ENCODE results near the gene CYBRD1.

DNA sequence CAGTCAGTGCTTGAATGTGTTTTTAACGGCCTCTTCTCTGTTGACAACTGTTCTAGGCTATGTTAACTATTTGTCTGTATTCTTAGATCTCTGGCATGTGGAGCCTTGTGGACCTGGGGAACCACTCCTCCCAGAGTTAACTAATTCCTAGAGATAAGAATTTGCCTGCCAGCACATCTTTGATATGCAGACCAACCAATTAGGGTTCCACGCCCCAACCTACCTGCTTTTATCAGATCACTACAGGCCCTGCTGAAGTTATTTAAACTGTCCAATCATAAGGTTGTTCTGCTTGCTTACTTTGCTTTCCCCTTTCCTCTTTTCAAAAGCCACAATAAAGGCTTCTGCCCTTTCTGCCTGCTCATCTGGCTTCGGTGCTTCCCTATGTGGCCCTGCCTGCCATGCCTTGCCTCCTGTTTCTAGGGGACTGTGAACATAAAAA lies 8.5 kb upstream of the CYBRD1 start:
- TF ChIP-seq, protein P1, sequence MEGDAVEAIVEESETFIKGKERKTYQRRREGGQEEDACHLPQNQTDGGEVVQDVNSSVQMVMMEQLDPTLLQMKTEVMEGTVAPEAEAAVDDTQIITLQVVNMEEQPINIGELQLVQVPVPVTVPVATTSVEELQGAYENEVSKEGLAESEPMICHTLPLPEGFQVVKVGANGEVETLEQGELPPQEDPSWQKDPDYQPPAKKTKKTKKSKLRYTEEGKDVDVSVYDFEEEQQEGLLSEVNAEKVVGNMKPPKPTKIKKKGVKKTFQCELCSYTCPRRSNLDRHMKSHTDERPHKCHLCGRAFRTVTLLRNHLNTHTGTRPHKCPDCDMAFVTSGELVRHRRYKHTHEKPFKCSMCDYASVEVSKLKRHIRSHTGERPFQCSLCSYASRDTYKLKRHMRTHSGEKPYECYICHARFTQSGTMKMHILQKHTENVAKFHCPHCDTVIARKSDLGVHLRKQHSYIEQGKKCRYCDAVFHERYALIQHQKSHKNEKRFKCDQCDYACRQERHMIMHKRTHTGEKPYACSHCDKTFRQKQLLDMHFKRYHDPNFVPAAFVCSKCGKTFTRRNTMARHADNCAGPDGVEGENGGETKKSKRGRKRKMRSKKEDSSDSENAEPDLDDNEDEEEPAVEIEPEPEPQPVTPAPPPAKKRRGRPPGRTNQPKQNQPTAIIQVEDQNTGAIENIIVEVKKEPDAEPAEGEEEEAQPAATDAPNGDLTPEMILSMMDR (conservative IDR thresholded peaks at IDR 0.05 in 1 of 2, IDR thresholded peaks at IDR 0.05 in 1 of 2; ENCODE audit: extremely low read depth in 1 of 2, insufficient read depth in 1 of 2, low read depth in 1 of 2, low read length in 2 of 2): no peak
- TF ChIP-seq EZH2 (IDR thresholded peaks at IDR 0.05; ENCODE audit: borderline replicate concordance, low read length): no peak
